DOHH2 (cell line): ENCODE results near the gene LRP11.
"Not testable (repeated sequence)": the region's sequence is repeated elsewhere in the genome, so short reads cannot be mapped to it uniquely, and the experiment has no call there.

Experiments used
- H3F3A ChIP-seq: fragments of 200-600 bp; sonication (generic), shearing (Covaris generic); 2 replicates; pipeline ENCODE4 v1.6.0; 2016; ENCODE audit warnings: antibody characterized with exemption, mild to moderate bottlenecking; ENCODE audit not compliant: control insufficient read depth, insufficient read depth
- H3K27ac ChIP-seq: fragments of 200-600 bp; sonication (generic); 2 replicates; pipeline ENCODE4 v1.5.1; 2014; ENCODE audit warnings: low read depth, mild to moderate bottlenecking, low read length, moderate library complexity
- H3K27me3 ChIP-seq: fragments of 200-600 bp; sonication (generic); 2 replicates; pipeline ENCODE4 v1.6.1; 2014; ENCODE audit warnings: mild to moderate bottlenecking, low read length, mixed read lengths; ENCODE audit not compliant: control insufficient read depth
- H3K36me3 ChIP-seq: fragments of 200-600 bp; sonication (generic); 2 replicates; pipeline ENCODE4 v1.6.1; 2014; ENCODE audit warnings: mild to moderate bottlenecking, low read length, moderate library complexity, mixed read lengths; ENCODE audit not compliant: control insufficient read depth
- H3K4me1 ChIP-seq: fragments of 200-600 bp; sonication (generic); 2 replicates; pipeline ENCODE4 v1.6.1; 2014; ENCODE audit warnings: mild to moderate bottlenecking, low read length, mixed read lengths; ENCODE audit not compliant: control insufficient read depth
- H3K4me2 ChIP-seq: fragments of 200-600 bp; sonication (generic); 2 replicates; pipeline ENCODE4 v1.6.0; 2014; ENCODE audit warnings: mild to moderate bottlenecking, low read length, moderate library complexity
- H3K4me3 ChIP-seq: fragments of 200-600 bp; sonication (generic); 2 replicates; pipeline ENCODE4 v1.5.1; 2014; ENCODE audit warnings: mild to moderate bottlenecking, low read length, mixed read lengths
- H3K79me2 ChIP-seq: fragments of 200-600 bp; sonication (generic); 2 replicates; pipeline ENCODE4 v1.6.1; 2014; ENCODE audit warnings: mild to moderate bottlenecking, low read length, mixed read lengths; ENCODE audit not compliant: control insufficient read depth
- H3K9me2 ChIP-seq: fragments of 200-600 bp; sonication (generic); replicated peaks from 2 replicates; pipeline ENCODE4 v1.6.1; 2014; ENCODE audit warnings: mild to moderate bottlenecking, low read length, mixed read lengths; ENCODE audit not compliant: control insufficient read depth
- H3K9me3 ChIP-seq: fragments of 200-600 bp; sonication (generic); 2 replicates; pipeline ENCODE4 v1.6.1; 2014; ENCODE audit warnings: antibody characterized with exemption, low read length, mixed read lengths; ENCODE audit not compliant: control insufficient read depth, insufficient read depth
- H4K20me1 ChIP-seq: fragments of 200-600 bp; sonication (generic); 2 replicates; pipeline ENCODE4 v1.6.0; 2014; ENCODE audit warnings: low read depth, mild to moderate bottlenecking, antibody characterized with exemption, low read length, moderate library complexity; ENCODE audit not compliant: control insufficient read depth, insufficient read depth
- EZH2phosphoT487 ChIP-seq: fragments of 200-600 bp; sonication (generic); IDR thresholded peaks from 2 replicates; pipeline ENCODE4 v1.6.1; 2017; ENCODE audit warnings: borderline replicate concordance, mild to moderate bottlenecking, antibody characterized with exemption, low read length, moderate library complexity, mixed read lengths
- TF ChIP-seq, protein P1 (sequence below): fragments of 200-600 bp; sonication (generic); IDR thresholded peaks from one replicate; pipeline ENCODE4 v1.5.1; 2014; ENCODE audit warnings: antibody characterized with exemption, mild to moderate bottlenecking, low read depth, low read length; ENCODE audit not compliant: poor library complexity, severe bottlenecking

Gene LRP11

DNA sequence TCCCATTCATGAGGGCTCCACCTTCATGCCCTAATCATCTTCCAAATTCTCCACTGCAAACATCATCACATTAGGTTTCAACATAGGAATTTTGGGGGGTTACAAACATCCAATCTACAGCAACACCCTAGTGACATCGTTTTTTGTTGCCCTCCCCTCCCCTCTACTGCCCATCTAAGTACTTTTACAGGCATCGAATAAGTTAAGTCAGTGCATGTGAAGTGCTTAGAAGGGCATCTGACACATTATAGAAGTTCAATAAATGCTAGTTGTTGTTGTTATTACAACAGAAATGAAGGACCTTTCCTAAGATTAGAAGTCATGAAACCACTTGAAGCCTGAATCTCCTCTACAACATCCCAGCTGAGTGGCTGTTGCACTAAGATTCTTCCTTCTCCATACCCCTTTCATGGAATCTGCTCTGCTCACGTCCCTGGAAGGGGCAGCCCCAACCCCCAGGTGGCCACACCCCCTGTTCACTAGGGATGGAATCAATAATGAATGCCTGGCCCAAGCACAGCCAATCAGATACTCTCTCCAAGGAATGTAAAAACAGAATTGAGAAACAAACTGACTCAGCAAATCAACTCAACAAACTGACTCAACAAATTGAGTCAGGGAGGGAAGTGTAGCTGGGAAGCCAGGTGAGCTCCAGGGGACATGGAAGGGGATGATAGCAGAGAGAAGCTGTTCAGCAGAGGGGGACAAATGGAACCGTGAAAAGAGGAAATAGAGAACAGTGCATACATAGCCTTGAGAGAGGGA lies 3.9 kb upstream of the LRP11 start:
- Histone ChIP-seq H3F3A (peaks cover 5% of the 10 kb centered on the region; the same call in 1 of the 2 replicates), H3K9me2 (no peaks in the 10 kb centered on the region), H3K27me3 (peaks cover 2% of the 10 kb centered on the region), H3K4me1 (peaks cover 31% of the 10 kb centered on the region), H3K79me2 (no peaks in the 10 kb centered on the region), H3K9me3 (peaks cover 6% of the 10 kb centered on the region; the same call in 1 of the 2 replicates), H4K20me1 (no peaks in the 10 kb centered on the region), H3K36me3 (no peaks in the 10 kb centered on the region), H3K4me3 (no peak overlapping the region), H3K27ac (no peak overlapping the region; the same call in 1 of the 2 replicates), H3K4me2 (peak overlapping the region; percentile 22; the same call in 1 of the 2 replicates)
- TF ChIP-seq EZH2phosphoT487, result no peak
- TF ChIP-seq, protein P1, sequence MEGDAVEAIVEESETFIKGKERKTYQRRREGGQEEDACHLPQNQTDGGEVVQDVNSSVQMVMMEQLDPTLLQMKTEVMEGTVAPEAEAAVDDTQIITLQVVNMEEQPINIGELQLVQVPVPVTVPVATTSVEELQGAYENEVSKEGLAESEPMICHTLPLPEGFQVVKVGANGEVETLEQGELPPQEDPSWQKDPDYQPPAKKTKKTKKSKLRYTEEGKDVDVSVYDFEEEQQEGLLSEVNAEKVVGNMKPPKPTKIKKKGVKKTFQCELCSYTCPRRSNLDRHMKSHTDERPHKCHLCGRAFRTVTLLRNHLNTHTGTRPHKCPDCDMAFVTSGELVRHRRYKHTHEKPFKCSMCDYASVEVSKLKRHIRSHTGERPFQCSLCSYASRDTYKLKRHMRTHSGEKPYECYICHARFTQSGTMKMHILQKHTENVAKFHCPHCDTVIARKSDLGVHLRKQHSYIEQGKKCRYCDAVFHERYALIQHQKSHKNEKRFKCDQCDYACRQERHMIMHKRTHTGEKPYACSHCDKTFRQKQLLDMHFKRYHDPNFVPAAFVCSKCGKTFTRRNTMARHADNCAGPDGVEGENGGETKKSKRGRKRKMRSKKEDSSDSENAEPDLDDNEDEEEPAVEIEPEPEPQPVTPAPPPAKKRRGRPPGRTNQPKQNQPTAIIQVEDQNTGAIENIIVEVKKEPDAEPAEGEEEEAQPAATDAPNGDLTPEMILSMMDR, result no peak

DNA sequence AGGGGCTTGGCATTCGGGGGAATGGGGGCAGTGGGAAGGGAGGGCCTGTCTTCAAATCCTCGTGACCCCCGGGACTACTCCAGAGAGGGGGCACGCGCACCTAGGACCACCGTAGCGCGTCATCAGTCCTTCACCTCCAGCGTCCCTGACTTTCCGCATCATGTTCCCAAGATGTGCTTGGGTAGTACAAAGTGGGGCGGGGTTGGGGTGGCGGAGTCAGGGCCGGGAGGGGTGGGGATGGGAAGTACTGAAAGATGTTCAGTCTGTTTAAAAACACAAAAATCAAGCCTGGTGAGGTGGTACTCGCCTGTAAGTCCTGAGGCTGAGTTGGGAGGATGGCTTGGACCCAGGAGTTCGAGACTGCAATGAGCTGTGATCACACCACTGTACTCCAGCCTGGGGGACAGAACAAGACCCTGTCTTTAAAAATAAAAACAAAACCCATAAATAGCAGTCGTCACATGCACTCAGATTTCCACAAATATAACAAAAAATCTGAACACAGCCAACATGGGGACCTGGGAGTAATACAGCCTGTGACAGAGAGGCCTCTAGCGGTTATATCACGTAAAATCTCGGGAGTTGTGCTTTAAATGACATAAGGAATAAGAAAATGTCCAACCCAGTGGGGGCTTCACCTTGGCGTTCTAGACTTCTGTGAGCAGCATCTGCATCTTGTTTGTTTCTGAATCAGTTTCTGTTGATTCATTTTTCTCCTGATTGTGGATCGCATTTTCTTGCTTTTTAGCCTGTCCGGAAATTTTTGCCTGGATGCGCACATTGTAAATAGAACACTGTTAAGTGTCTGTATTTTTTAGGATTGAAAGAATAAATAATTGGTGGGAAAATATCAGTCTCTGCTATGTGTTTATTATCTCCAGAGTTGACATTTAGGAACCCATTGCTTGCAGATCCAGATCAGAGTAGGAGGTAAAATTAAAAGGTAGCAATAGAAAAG lies 698 bp upstream of the LRP11 start:
- TF ChIP-seq, protein P1, result peak; percentile 74
- no peak for TF ChIP-seq EZH2phosphoT487
- Histone ChIP-seq H3K27ac (0 out of 2 replicates have a peak overlapping the region, but pooled peaks have one; percentile 10), H3F3A (peaks cover 5% of the 10 kb centered on the region; the same call in 1 of the 2 replicates), H3K79me2 (no peaks in the 10 kb centered on the region), H3K4me2 (peak overlapping the region; percentile 84), H3K4me1 (peaks cover 35% of the 10 kb centered on the region), H4K20me1 (no peaks in the 10 kb centered on the region; the same call in 1 of the 2 replicates), H3K9me2 (no peaks in the 10 kb centered on the region), H3K4me3 (peak overlapping the region; percentile 78), H3K36me3 (no peaks in the 10 kb centered on the region), H3K9me3 (no peaks in the 10 kb centered on the region), H3K27me3 (peaks cover 13% of the 10 kb centered on the region)

- Histone ChIP-seq H3K9me3 (no peaks in the 10 kb centered on the region), H3K4me3 (peak overlapping the region; percentile 78), H3K4me2 (peak overlapping the region; percentile 84), H3K27me3 (peaks cover 13% of the 10 kb centered on the region), H3K27ac (no peak overlapping the region), H3K79me2 (no peaks in the 10 kb centered on the region), H3F3A (no peaks in the 10 kb centered on the region), H4K20me1 (no peaks in the 10 kb centered on the region; the same call in 1 of the 2 replicates), H3K4me1 (peaks cover 25% of the 10 kb centered on the region), H3K9me2 (no peaks in the 10 kb centered on the region), H3K36me3 (no peaks in the 10 kb centered on the region)
- TF ChIP-seq EZH2phosphoT487, result no peak
- TF ChIP-seq, protein P1, result no peak
Measured at GRCh38 chr6:149862922-149863697, 1.0 kb downstream of the LRP11 start.

- H3K9me3 ChIP-seq, H3K4me3 ChIP-seq, H3K79me2 ChIP-seq, H4K20me1 ChIP-seq, H3F3A ChIP-seq, H3K27ac ChIP-seq, H3K36me3 ChIP-seq, H3K9me2 ChIP-seq: not testable (repeated sequence)
- H3K27me3 ChIP-seq, result peaks cover 13% of the 10 kb centered on the region
- peak overlapping the region; percentile 84; the same call in 1 of the 2 replicates for H3K4me2 ChIP-seq
- H3K4me1 ChIP-seq, result peaks cover 20% of the 10 kb centered on the region
Measured at GRCh38 chr6:149862424-149862738, 1.8 kb downstream of the LRP11 start.
